ENCODE measurements around the gene GPR25.

GPR25 gene

DNA sequence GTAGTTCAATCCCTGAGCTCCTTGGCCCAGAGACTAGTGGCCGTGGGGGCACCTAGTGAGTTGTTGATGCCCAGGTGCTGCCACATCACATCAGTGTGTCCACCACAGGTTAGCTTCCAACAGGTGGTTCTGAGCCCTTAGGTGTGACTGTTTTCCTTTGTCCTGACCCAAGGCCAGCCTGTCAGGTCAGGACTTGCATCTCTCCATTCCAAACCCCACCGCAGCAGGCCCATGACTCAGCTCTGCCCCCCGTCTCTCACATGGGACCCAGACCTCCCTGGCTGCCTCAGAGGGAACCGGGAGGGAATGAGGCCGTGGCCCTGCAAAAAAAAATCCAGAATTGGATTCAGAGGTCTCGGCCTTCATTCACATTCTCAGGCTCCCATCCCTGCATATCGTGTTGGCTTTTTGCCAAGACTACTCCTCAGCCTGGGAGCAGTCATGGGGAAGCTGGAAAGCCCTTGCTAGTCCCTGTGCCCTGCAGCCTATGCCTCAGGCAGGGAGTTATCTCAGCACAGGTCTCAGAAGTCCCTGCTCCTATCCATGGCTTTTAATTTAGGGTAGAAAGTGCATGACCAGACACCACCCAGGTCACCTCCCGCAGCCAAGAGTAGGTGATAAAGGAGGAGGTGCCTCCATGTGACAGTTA is 29.1 kb downstream of the GPR25 start:
- H3K4me3 ChIP-seq (ENCODE audit: low read length) = no peak overlapping the region
- H4K20me1 ChIP-seq (ENCODE audit: control insufficient read depth, insufficient read depth, low read depth, low read length) = no peaks in the 10 kb centered on the region
- H3K36me3 ChIP-seq (ENCODE audit: control insufficient read depth, low read length) = no peaks in the 10 kb centered on the region
- no peak overlapping the region for H3K4me2 ChIP-seq (ENCODE audit: low read length)
- H3K4me1 ChIP-seq (ENCODE audit: control insufficient read depth, low read length) = no peaks in the 10 kb centered on the region
- TF ChIP-seq, protein P1, sequence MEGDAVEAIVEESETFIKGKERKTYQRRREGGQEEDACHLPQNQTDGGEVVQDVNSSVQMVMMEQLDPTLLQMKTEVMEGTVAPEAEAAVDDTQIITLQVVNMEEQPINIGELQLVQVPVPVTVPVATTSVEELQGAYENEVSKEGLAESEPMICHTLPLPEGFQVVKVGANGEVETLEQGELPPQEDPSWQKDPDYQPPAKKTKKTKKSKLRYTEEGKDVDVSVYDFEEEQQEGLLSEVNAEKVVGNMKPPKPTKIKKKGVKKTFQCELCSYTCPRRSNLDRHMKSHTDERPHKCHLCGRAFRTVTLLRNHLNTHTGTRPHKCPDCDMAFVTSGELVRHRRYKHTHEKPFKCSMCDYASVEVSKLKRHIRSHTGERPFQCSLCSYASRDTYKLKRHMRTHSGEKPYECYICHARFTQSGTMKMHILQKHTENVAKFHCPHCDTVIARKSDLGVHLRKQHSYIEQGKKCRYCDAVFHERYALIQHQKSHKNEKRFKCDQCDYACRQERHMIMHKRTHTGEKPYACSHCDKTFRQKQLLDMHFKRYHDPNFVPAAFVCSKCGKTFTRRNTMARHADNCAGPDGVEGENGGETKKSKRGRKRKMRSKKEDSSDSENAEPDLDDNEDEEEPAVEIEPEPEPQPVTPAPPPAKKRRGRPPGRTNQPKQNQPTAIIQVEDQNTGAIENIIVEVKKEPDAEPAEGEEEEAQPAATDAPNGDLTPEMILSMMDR (IDR thresholded peaks at IDR 0.05; ENCODE audit: low read depth, low read length, poor library complexity, severe bottlenecking) = no peak
- no peak for TF ChIP-seq EZH2phosphoT487 (IDR thresholded peaks at IDR 0.05; ENCODE audit: borderline replicate concordance, low read length)
- no peaks in the 10 kb centered on the region for H3K9me2 ChIP-seq (replicated peaks; ENCODE audit: control insufficient read depth, low read length)
- H3K79me2 ChIP-seq (ENCODE audit: control insufficient read depth, low read length) = no peaks in the 10 kb centered on the region
- no peaks in the 10 kb centered on the region for H3F3A ChIP-seq (ENCODE audit: control insufficient read depth, insufficient read depth)
- H3K9me3 ChIP-seq (ENCODE audit: control insufficient read depth, insufficient read depth, low read length) = no peaks in the 10 kb centered on the region
- H3K27me3 ChIP-seq (ENCODE audit: control insufficient read depth, low read length) = peaks cover 8% of the 10 kb centered on the region; the same call in 1 of the 2 replicates
- no peak overlapping the region for H3K27ac ChIP-seq (ENCODE audit: low read depth, low read length)

DNA sequence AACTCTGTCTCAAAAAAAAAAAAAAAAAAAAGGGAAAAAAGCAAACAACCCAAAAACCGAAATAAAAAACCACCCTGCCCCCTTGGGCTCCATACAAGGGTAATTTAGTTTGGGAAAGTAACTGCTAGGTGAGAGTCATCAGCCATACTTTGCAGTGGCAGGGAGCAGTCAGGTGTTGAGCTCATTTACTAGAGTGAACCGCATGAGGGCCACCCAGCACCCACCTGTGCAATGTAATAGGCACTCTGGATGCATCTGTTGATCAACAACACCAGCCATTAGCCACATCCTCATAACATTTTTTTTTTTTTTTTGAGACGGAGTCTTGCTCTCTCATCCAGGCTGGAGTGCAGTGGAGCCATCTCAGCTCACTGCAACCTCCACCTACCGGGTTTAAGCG is 31.0 kb downstream of the GPR25 start:
- H3K79me2 ChIP-seq (ENCODE audit: control insufficient read depth, low read length) = no peaks in the 10 kb centered on the region
- H3K27me3 ChIP-seq (ENCODE audit: control insufficient read depth, low read length) = peaks cover 12% of the 10 kb centered on the region; the same call in 1 of the 2 replicates
- H3K27ac ChIP-seq (ENCODE audit: low read depth, low read length) = no peak overlapping the region
- no peak overlapping the region for H3K4me3 ChIP-seq (ENCODE audit: low read length)
- TF ChIP-seq, protein P1 (IDR thresholded peaks at IDR 0.05; ENCODE audit: low read depth, low read length, poor library complexity, severe bottlenecking) = no peak
- no peak for TF ChIP-seq EZH2phosphoT487 (IDR thresholded peaks at IDR 0.05; ENCODE audit: borderline replicate concordance, low read length)
- no peaks in the 10 kb centered on the region for H3K9me2 ChIP-seq (replicated peaks; ENCODE audit: control insufficient read depth, low read length)
- no peaks in the 10 kb centered on the region for H3K9me3 ChIP-seq (ENCODE audit: control insufficient read depth, insufficient read depth, low read length)
- no peak overlapping the region for H3K4me2 ChIP-seq (ENCODE audit: low read length)
- no peaks in the 10 kb centered on the region for H4K20me1 ChIP-seq (ENCODE audit: control insufficient read depth, insufficient read depth, low read depth, low read length)
- no peaks in the 10 kb centered on the region for H3K4me1 ChIP-seq (ENCODE audit: control insufficient read depth, low read length)
- no peaks in the 10 kb centered on the region for H3F3A ChIP-seq (ENCODE audit: control insufficient read depth, insufficient read depth)
- no peaks in the 10 kb centered on the region for H3K36me3 ChIP-seq (ENCODE audit: control insufficient read depth, low read length)

- Histone ChIP-seq H3F3A (ENCODE audit: control insufficient read depth, insufficient read depth) (no peaks in the 10 kb centered on the region), H3K27ac (ENCODE audit: low read depth, low read length) (no peak overlapping the region), H3K9me3 (ENCODE audit: control insufficient read depth, insufficient read depth, low read length) (no peaks in the 10 kb centered on the region), H3K4me1 (ENCODE audit: control insufficient read depth, low read length) (no peaks in the 10 kb centered on the region), H3K27me3 (ENCODE audit: control insufficient read depth, low read length) (peaks cover 18% of the 10 kb centered on the region), H3K4me2 (ENCODE audit: low read length) (no peak overlapping the region), H3K36me3 (ENCODE audit: control insufficient read depth, low read length) (no peaks in the 10 kb centered on the region), H3K79me2 (ENCODE audit: control insufficient read depth, low read length) (no peaks in the 10 kb centered on the region), H3K4me3 (ENCODE audit: low read length) (no peak overlapping the region), H4K20me1 (ENCODE audit: control insufficient read depth, insufficient read depth, low read depth, low read length) (no peaks in the 10 kb centered on the region), H3K9me2 (replicated peaks; ENCODE audit: control insufficient read depth, low read length) (no peaks in the 10 kb centered on the region)
- TF ChIP-seq, protein P1 (IDR thresholded peaks at IDR 0.05; ENCODE audit: low read depth, low read length, poor library complexity, severe bottlenecking) = no peak
- no peak for TF ChIP-seq EZH2phosphoT487 (IDR thresholded peaks at IDR 0.05; ENCODE audit: borderline replicate concordance, low read length)
Measured at GRCh38 chr1:200904772-200905171, 32.0 kb downstream of the GPR25 start.

Measured in DOHH2 (cell line).